ENCODE results near the gene FGF18. TPM values are rescaled to one million over a fixed set of nuclear protein-coding genes. Genes with fewer than 3 reads are reported as not detected.

Gene FGF18
- total RNA-seq, 4 donors from 2014 or later, result 0.66 to 0.91 (median 0.86) TPM; not detected in 1

DNA sequence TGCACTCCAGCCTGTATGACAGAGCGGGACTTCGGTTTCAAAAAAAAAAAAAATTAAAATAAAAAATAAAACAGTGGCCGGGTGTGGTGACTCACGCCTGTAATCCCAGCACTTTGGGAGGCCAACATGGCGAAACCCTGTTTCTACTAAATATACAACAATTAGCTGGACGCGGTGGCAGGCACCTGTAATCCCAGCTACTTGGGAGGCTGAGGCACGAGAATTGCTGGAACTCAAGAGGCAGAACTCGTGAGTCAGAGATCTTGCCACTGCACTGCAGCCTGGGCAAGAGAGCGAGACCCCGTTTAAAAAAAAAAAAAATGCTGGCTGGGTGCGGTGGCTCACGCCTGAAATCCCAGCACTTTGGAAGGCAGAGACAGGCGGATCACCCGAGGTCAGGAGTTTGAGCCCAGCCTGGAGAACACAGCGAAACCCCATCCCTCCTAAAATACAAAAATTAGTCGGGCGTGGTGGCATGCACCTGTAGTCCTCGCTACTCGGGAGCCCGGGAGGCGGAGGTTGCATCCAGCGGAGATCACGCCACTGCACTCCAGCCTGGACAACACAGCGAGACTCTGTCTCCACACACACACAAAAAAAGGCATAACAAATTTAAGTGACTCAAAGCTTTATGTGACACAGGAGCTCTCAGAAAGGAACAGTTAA is 33.3 kb upstream of the FGF18 start:
- intact Hi-C loops (cut with DNase I), result no loop called here
- TF ChIP-seq EP300 (IDR thresholded peaks at IDR 0.05) (no peak), POLR2AphosphoS5 (IDR thresholded peaks at IDR 0.05) (no peak), POLR2A (IDR thresholded peaks at IDR 0.05; ENCODE audit: low read depth) (no peak)
- TF ChIP-seq, protein P1, sequence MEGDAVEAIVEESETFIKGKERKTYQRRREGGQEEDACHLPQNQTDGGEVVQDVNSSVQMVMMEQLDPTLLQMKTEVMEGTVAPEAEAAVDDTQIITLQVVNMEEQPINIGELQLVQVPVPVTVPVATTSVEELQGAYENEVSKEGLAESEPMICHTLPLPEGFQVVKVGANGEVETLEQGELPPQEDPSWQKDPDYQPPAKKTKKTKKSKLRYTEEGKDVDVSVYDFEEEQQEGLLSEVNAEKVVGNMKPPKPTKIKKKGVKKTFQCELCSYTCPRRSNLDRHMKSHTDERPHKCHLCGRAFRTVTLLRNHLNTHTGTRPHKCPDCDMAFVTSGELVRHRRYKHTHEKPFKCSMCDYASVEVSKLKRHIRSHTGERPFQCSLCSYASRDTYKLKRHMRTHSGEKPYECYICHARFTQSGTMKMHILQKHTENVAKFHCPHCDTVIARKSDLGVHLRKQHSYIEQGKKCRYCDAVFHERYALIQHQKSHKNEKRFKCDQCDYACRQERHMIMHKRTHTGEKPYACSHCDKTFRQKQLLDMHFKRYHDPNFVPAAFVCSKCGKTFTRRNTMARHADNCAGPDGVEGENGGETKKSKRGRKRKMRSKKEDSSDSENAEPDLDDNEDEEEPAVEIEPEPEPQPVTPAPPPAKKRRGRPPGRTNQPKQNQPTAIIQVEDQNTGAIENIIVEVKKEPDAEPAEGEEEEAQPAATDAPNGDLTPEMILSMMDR (IDR thresholded peaks at IDR 0.05), result no peak
- 96% methylated on average over 25 of the region's 25 CpGs for WGBS
- Histone ChIP-seq H3K9me3 (no peaks in the 10 kb centered on the region), H3K4me3 (no peak overlapping the region), H3K4me1 (peaks cover 26 to 36% (median 32%) of the 10 kb centered on the region in 4 donors), H3K27ac (replicated peaks in 1 of 4) (no peak overlapping the region), H3K36me3 (peaks cover 0 to 6% (median under 1%) of the 10 kb centered on the region in 4 donors), H3K27me3 (no peaks in the 10 kb centered on the region)
- no peak for DNase-seq (ENCODE audit: extremely low spot score)

DNA sequence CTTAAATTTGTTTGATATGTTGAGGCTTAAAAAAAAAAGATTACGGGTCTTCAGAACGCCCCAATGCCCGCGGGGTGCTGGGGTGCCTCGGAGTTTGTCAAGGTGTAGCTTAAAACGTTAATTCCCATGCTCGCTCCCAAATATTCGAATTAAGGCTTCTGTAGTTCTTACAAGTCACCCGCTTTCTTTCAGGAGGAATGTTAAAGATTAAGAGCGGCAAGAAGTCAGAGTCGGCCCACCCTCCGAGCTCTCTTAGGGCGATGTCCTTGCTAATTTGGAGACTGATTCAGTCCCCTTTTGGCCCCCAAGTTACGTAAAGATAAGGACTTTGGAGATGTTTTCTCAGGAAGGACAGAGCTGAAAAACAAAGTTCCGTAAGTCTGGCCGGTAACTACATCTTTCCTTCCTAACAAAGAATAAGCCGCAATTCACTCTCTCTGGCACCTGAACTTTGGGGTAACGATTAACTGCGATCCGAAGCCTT is 32.5 kb upstream of the FGF18 start:
- DNase-seq (ENCODE audit: extremely low spot score), result no peak
- Histone ChIP-seq H3K27ac (replicated peaks in 1 of 4) (peak overlapping the region; percentile 90 to 93 (median 92)), H3K4me1 (peaks cover 34 to 44% (median 36%) of the 10 kb centered on the region in 4 donors), H3K36me3 (peaks cover 0 to 14% (median 5%) of the 10 kb centered on the region in 4 donors), H3K4me3 (peak overlapping the region; percentile 73 to 86 (median 82)), H3K27me3 (no peaks in the 10 kb centered on the region), H3K9me3 (no peaks in the 10 kb centered on the region)
- intact Hi-C loops (cut with DNase I), result no loop called here
- TF ChIP-seq, protein P1 (IDR thresholded peaks at IDR 0.05), result no peak
- no peak for TF ChIP-seq POLR2AphosphoS5 (IDR thresholded peaks at IDR 0.05)
- TF ChIP-seq EP300 (IDR thresholded peaks at IDR 0.05), result no peak
- TF ChIP-seq POLR2A (IDR thresholded peaks at IDR 0.05; ENCODE audit: low read depth), result no peak
- 13% methylated on average over 20 of the region's 20 CpGs for WGBS

DNA sequence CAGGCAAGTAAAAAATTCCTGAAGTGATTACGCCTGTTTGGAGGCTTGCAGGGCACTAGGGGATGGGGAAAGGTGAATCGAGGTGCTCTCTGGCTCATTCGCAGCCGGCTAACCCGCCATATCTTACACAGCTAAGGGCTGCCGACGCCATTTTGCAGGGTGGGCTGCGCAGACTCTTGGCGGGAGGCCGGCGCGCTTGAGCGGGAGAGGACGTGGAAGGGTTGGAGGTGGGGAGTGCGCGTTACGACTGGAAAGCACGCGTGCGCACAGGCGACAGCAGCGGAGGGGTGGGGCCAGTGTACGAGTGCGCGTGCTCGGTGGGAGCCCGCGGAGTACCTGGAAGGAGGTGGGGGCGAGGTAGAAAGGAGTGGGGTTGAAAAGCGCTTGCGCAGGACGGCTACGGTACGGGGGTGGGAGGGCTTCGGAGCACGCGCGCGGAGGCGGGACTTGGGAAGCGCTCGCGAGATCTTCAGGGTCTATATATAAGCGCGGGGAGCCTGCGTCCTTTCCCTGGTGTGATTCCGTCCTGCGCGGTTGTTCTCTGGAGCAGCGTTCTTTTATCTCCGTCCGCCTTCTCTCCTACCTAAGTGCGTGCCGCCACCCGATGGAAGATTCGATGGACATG is 32.0 kb upstream of the FGF18 start, which contains the start of gene NPM1:
TSS of gene NPM1 (plus strand) at position 505 of the 625 bp plus-strand sequence. CDS start at position 605, 100 bp downstream.
- WGBS, result under 1% methylated on average over 41 of the region's 56 CpGs
- intact Hi-C loops (cut with DNase I), result no loop called here
- peak; percentile 99 for DNase-seq (ENCODE audit: extremely low spot score)

DNA sequence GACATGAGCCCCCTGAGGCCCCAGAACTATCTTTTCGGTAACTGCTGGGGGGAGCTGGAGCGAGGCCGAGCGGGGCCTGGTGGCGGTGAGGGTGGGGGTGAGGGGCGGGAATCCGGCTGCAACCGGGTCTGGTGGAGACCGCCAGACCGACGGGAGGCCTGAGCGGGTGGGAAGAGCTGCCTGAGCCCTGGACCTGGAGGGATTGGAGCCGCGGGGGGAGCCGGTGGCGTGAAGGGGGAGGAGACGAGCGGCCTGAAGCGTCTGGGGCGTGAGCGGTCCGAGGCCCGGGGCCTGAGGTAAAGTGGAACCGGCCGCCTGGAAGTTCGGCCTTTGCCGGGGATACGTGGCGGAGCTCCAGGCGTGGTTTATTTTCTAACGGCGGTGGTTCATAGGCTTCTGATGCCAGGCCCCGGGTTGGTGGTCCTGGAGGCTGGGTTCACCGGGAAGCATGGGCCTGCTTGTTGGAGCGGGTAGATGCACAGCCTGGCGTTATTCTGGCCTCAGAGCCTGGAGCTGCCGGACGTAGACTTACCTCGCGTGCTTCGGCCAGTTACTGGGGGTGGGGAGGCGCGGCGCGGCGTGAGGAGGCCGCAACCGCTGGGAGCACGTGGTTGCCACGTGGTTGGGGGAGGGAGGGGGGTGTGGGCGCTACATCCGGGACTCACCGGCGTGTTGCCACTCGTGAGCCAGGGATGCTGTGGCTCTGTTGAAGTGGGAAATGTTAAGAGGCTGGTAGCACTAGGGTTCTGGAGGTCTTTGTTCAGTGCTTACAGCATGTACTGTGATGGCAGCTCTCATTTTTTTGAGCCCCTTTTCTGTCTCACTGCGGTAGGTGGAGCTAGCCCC is 31.3 kb upstream of the FGF18 start:
- peak; percentile 92 for DNase-seq (ENCODE audit: extremely low spot score)
- TF ChIP-seq EP300 (IDR thresholded peaks at IDR 0.05), result no peak
- TF ChIP-seq POLR2AphosphoS5 (IDR thresholded peaks at IDR 0.05), result peak in 1 of 2 donors; percentile 35
- Histone ChIP-seq H3K9me3 (no peaks in the 10 kb centered on the region), H3K36me3 (peaks cover 3 to 26% (median 16%) of the 10 kb centered on the region in 4 donors), H3K27ac (replicated peaks in 1 of 4) (peak overlapping the region; percentile 90 to 93 (median 92)), H3K4me1 (peaks cover 37 to 46% (median 41%) of the 10 kb centered on the region in 4 donors), H3K4me3 (peak overlapping the region; percentile 73 to 86 (median 82)), H3K27me3 (no peaks in the 10 kb centered on the region)
- WGBS, result 2% methylated on average over 11 of the region's 56 CpGs
- intact Hi-C loops (cut with DNase I), result no loop called here

More for the DNA sequence above, 32.0 kb upstream of the FGF18 start, which contains the start of gene NPM1:
- Histone ChIP-seq H3K4me1 (peaks cover 37 to 46% (median 41%) of the 10 kb centered on the region in 4 donors), H3K9me3 (no peaks in the 10 kb centered on the region), H3K27ac (replicated peaks in 1 of 4) (peak within 1 kb of the TSS; percentile 90 to 93 (median 92)), H3K4me3 (peak within 1 kb of the TSS; percentile 73 to 86 (median 82)), H3K27me3 (no peaks in the 10 kb centered on the region), H3K36me3 (peaks cover 3 to 19% (median 10%) of the 10 kb centered on the region in 4 donors)
- TF ChIP-seq POLR2A (IDR thresholded peaks at IDR 0.05; ENCODE audit: low read depth), result peak; percentile 86
- no peak for TF ChIP-seq EP300 (IDR thresholded peaks at IDR 0.05)
- TF ChIP-seq, protein P1 (IDR thresholded peaks at IDR 0.05), result no peak
- TF ChIP-seq POLR2AphosphoS5 (IDR thresholded peaks at IDR 0.05), result peak; percentile 86 to 99
